ENCODE results near the gene PLEKHG5. TPM values are rescaled to one million over a fixed set of nuclear protein-coding genes. Genes with fewer than 3 reads are reported as not detected.
"Not testable (repeated sequence)": the region's sequence is repeated elsewhere in the genome, so short reads cannot be mapped to it uniquely, and the experiment has no call there.

Gene PLEKHG5
- total RNA-seq, 6 experiments from 2014 or later, result 0.70 to 2.3 (median 1.5) TPM

GRCh38 chr1:6441586-6441985, 49.9 kb downstream of the PLEKHG5 start:
- Histone ChIP-seq H3K36me3 (no peaks in the 10 kb centered on the region), H3K4me3 (no peak overlapping the region), H3K9me3 (no peaks in the 10 kb centered on the region), H3K27ac (no peak overlapping the region), H3K4me1 (peaks cover 0 to 23% (median 11%) of the 10 kb centered on the region in 4 donors), H3K27me3 (no peaks in the 10 kb centered on the region)
- TF ChIP-seq POLR2A (IDR thresholded peaks at IDR 0.05), result no peak
- no peak for TF ChIP-seq CTCF (IDR thresholded peaks at IDR 0.05)
- intact Hi-C loops (cut with DNase I), result no loop called here
- DNase-seq (no peak), ATAC-seq (no peak)
- WGBS (ENCODE audit: insufficient coverage, low coverage, low lambda C conversion rate, missing lambda C conversion rate), result no CpG with 5 or more reads among the region's 7 CpGs

GRCh38 chr1:6440198-6441126, 51.0 kb downstream of the PLEKHG5 start:
- Histone ChIP-seq H3K27ac (no peak overlapping the region), H3K36me3 (no peaks in the 10 kb centered on the region), H3K4me1 (peaks cover 0 to 17% (median 7%) of the 10 kb centered on the region in 4 donors), H3K9me3 (no peaks in the 10 kb centered on the region), H3K27me3 (no peaks in the 10 kb centered on the region), H3K4me3 (no peak overlapping the region)
- 36% methylated on average over 3 of the region's 101 CpGs for WGBS (ENCODE audit: insufficient coverage, low coverage, low lambda C conversion rate, missing lambda C conversion rate)
- peak; percentile 64 to 75 (median 68) for ATAC-seq
- intact Hi-C loops (cut with DNase I), result no loop called here
- TF ChIP-seq POLR2A (IDR thresholded peaks at IDR 0.05), result no peak
- TF ChIP-seq CTCF (IDR thresholded peaks at IDR 0.05), result peak; percentile 8 to 32 (median 21)
- peak in 2 of 3 donors; percentile 75 to 76 for DNase-seq

- 0% methylated on average over 3 of the region's 5 CpGs for WGBS (ENCODE audit: insufficient coverage, low coverage, low lambda C conversion rate, missing lambda C conversion rate)
- Histone ChIP-seq H3K27me3 (no peaks in the 10 kb centered on the region), H3K9me3 (no peaks in the 10 kb centered on the region), H3K36me3 (no peaks in the 10 kb centered on the region), H3K27ac (no peak overlapping the region), H3K4me3 (no peak overlapping the region), H3K4me1 (peaks cover 0 to 7% (median 1%) of the 10 kb centered on the region in 4 donors)
- TF ChIP-seq POLR2A (IDR thresholded peaks at IDR 0.05), result no peak
- peak; percentile 78 to 95 (median 92) for TF ChIP-seq CTCF (IDR thresholded peaks at IDR 0.05)
- intact Hi-C loops (cut with DNase I), result no loop called here
- peak; percentile 65 to 77 (median 74) for ATAC-seq
- DNase-seq, result peak in 1 of 3 donors; percentile 65
Observed at GRCh38 chr1:6438047-6438525, 53.4 kb downstream of the PLEKHG5 start.

- H3K9me3 ChIP-seq; H3K27me3 ChIP-seq; H3K4me3 ChIP-seq; H3K36me3 ChIP-seq; ATAC-seq; DNase-seq; H3K4me1 ChIP-seq; H3K27ac ChIP-seq; intact Hi-C loops (cut with DNase I): not testable (repeated sequence)
- peak in 2 of 4 donors; percentile 8 to 16 for TF ChIP-seq CTCF (IDR thresholded peaks at IDR 0.05)
- 26% methylated on average over 7 of the region's 22 CpGs for WGBS (ENCODE audit: insufficient coverage, low coverage, low lambda C conversion rate, missing lambda C conversion rate)
Observed at GRCh38 chr1:6437012-6437700, 54.3 kb downstream of the PLEKHG5 start.

GRCh38 chr1:6436277-6436676, 55.2 kb downstream of the PLEKHG5 start:
- H3K27ac ChIP-seq; H3K4me1 ChIP-seq; H3K27me3 ChIP-seq; DNase-seq; H3K36me3 ChIP-seq; ATAC-seq; H3K4me3 ChIP-seq; intact Hi-C loops (cut with DNase I); H3K9me3 ChIP-seq: not testable (repeated sequence)
- WGBS (ENCODE audit: insufficient coverage, low coverage, low lambda C conversion rate, missing lambda C conversion rate), result 57% methylated on average over 3 of the region's 3 CpGs

Data from right lobe of liver (tissue), 6 donors.